B cell (primary cell): ENCODE results near the gene FTO.

Experiments used
- CTCF ChIP-seq: fragments of 200-600 bp; IDR thresholded peaks from one replicate; pipeline ENCODE4 v1.8.0; 2022; ENCODE audit warnings: antibody characterized with exemption, mild to moderate bottlenecking
- EZH2 ChIP-seq: IDR thresholded peaks from 2 replicates; pipeline ENCODE4 v1.6.1; 2012; ENCODE audit warnings: borderline replicate concordance, low read depth, mild to moderate bottlenecking, moderate library complexity, low read length; ENCODE audit not compliant: insufficient read depth, poor library complexity, severe bottlenecking

- no peak for TF ChIP-seq CTCF
- TF ChIP-seq EZH2 = no peak
Observed at GRCh38 chr16:54125751-54126655, 422.0 kb downstream of the FTO start.
